Activated naive CD4-positive, alpha-beta T cell treated with anti-CD3 and anti-CD28 coated beads, Interleukin-2, amount 10 ng/mL, durations not matched to agents 5 hours and 36 hours (primary cell): ENCODE measurements around the gene MRPL27. TPM values are rescaled to one million over a fixed set of nuclear protein-coding genes. Genes with fewer than 3 reads are reported as not detected.

Experiments used
- total RNA-seq, 2 experiments: library from RNA; stranded (reverse); gene quantifications; one replicate each; pipeline ENCODE4 v1.2.3, GENCODE V29; 2021

MRPL27 gene
- total RNA-seq = 10 to 100 TPM; 53.6 to 54.6 TPM

GRCh38 chr17:50372758-50373556 lies at the start of gene MRPL27, which contains the start of gene EME1:
MRPL27 (minus strand) TSS chr17:50373184; CDS start chr17:50373170, 14 bp downstream.
EME1 (plus strand) TSS chr17:50373229; CDS start chr17:50375209, 1,980 bp downstream.

GRCh38 chr17:50397111-50397918 lies 24.3 kb upstream of the MRPL27 start, which contains the start of gene LRRC59:
LRRC59 (minus strand) TSS chr17:50397523; CDS start chr17:50397317, 206 bp downstream.

DNA sequence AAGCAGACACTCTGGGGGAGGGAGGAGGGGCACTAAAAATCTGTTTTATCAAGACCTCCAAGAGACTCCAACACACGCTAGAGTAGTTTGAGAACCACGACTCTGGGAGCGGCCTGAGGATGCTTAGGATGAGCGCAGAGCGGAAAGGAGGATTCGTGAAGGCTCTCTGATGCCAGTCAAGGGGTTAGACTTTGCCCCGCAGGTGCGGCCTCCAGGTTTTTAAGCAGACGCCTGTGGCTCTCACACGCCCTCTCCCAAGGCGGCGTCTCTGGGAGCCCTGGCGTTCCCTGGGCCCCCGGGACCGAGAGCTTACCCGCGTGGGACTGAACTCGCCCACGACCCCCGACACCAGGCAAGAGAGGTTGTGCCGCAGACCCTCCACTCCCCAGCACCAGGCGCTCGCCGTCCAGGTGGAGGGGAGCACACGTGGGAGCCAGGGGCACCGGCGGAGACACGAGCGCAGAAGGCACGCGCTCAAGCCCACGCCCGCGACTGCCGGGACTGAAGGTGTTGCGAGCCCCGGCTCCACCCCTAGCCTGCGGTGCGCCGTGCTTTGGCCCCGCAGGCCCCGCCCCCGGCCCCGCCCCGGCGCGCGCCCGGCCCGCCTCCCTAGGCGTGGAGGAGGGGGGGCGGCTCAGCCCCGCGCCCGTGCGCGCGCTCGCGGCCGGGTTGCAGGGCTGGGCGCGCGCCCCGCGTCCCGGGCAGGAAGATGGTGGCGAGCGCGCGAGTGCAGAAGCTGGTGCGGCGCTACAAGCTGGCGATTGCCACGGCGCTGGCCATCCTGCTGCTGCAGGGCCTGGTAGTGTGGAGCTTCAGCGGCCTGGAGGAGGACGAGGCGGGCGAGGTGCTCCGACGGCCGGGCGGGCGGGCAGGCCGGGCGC lies 27.3 kb downstream of the MRPL27 start, which contains the start of gene XYLT2:
Gene XYLT2, plus strand, starts transcription at position 695 of the 881 bp plus-strand sequence. Its CDS starts 15 bp downstream, at position 710.

Other genes with a start within 250 kb of the MRPL27 start
- under 1 TPM; 0.43 to 0.79 TPM for gene SAMD14, start 243.0 kb downstream of the MRPL27 start, total RNA-seq
- gene PPP1R9B, start 222.5 kb downstream of the MRPL27 start, total RNA-seq = 100 to 1,000 TPM; 129 to 136 TPM
- not detected for gene SGCA, start 207.2 kb downstream of the MRPL27 start, total RNA-seq
- gene COL1A1, start 171.6 kb downstream of the MRPL27 start, total RNA-seq = 1 to 10 TPM in 1 of 2 experiments, under 1 TPM in 1; 0.15 to 1.7 TPM
- gene TMEM92, start 98.7 kb downstream of the MRPL27 start, total RNA-seq = not detected
- gene XYLT2, start 27.1 kb downstream of the MRPL27 start, total RNA-seq = 10 to 100 TPM; 22.6 to 23.3 TPM
- 10 to 100 TPM; 13.0 to 13.2 TPM for gene EME1, start within 50 bp of the MRPL27 start, total RNA-seq
- 10 to 100 TPM; 49.7 to 52.7 TPM for gene LRRC59, start 24.3 kb upstream of the MRPL27 start, total RNA-seq
- gene ACSF2, start 53.0 kb upstream of the MRPL27 start, total RNA-seq = 10 to 100 TPM; 23.1 to 24.0 TPM
- gene CHAD, start 95.7 kb upstream of the MRPL27 start, total RNA-seq = not detected
- gene RSAD1, start 105.7 kb upstream of the MRPL27 start, total RNA-seq = 10 to 100 TPM; 26.5 to 29.7 TPM
- 10 to 100 TPM; 10.3 to 11.5 TPM for gene MYCBPAP, start 135.3 kb upstream of the MRPL27 start, total RNA-seq
- gene EPN3, start 159.6 kb upstream of the MRPL27 start, total RNA-seq = not detected
- 10 to 100 TPM; 15.8 to 17.7 TPM for gene SPATA20, start 174.0 kb upstream of the MRPL27 start, total RNA-seq
- gene CACNA1G, start 187.5 kb upstream of the MRPL27 start, total RNA-seq = not detected